ENCODE data around the gene FNDC8. TPM values are rescaled to one million over a fixed set of nuclear protein-coding genes. Genes with fewer than 3 reads are reported as not detected.
"Not testable (repeated sequence)": the region's sequence is repeated elsewhere in the genome, so short reads cannot be mapped to it uniquely, and the experiment has no call there.

The FNDC8 gene
- total RNA-seq, 3 donors from 2014 or later: not detected

DNA sequence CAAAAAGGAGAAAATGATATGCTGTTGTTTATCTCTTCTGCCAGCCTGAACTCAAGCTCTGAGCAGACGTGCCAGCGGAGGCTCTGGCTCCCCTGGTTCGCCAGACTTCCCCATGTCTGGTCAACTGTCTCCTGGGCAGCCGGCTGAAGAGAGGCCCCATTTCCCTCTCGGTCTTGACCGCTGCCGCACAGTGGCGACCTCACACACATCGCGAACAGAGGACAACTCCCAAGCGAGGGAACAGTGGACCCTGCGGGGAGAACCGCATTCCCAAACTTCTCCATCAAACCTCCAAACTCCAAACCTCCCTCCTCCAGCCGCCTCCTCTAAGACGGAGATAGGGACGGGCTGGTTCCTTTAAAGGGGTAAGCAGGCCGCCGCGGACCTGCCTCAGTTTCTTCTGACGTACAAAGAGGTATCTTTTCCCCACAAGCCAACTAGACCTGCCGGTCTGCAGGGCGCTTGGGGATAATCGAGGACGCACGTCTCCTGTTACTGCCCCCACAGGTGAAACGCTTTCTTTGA lies 33.0 kb upstream of the FNDC8 start:
- Histone ChIP-seq H3K27ac (peak overlapping the region; percentile 92 to 94), H3K36me3 (no peaks in the 10 kb centered on the region), H3K9me3 (no peaks in the 10 kb centered on the region), H3K4me1 (no peaks in the 10 kb centered on the region), H3K27me3 (no peaks in the 10 kb centered on the region), H3K4me3 (peak overlapping the region; percentile 78 to 93 (median 80))
- TF ChIP-seq POLR2A (IDR thresholded peaks at IDR 0.05): no peak
- TF ChIP-seq POLR2AphosphoS5 (IDR thresholded peaks at IDR 0.05): peak in 2 of 3 donors; percentile 2 to 8
- intact Hi-C loops (cut with DNase I; ENCODE audit: low total_unique reads): no loop called here
- peak; percentile 24 to 56 for DNase-seq (ENCODE audit: low spot score in 2 of 2)

- Histone ChIP-seq H3K36me3 (no peaks in the 10 kb centered on the region), H3K4me3 (peak overlapping the region; percentile 78 to 93 (median 80)), H3K4me1 (no peaks in the 10 kb centered on the region), H3K27me3 (no peaks in the 10 kb centered on the region), H3K9me3 (no peaks in the 10 kb centered on the region), H3K27ac (peak overlapping the region; percentile 92 to 94)
- intact Hi-C loops (cut with DNase I; ENCODE audit: low total_unique reads): no loop called here
- DNase-seq (ENCODE audit: low spot score in 2 of 2): peak; percentile 81 to 86
- TF ChIP-seq POLR2A (IDR thresholded peaks at IDR 0.05): no peak
- TF ChIP-seq, protein P1, sequence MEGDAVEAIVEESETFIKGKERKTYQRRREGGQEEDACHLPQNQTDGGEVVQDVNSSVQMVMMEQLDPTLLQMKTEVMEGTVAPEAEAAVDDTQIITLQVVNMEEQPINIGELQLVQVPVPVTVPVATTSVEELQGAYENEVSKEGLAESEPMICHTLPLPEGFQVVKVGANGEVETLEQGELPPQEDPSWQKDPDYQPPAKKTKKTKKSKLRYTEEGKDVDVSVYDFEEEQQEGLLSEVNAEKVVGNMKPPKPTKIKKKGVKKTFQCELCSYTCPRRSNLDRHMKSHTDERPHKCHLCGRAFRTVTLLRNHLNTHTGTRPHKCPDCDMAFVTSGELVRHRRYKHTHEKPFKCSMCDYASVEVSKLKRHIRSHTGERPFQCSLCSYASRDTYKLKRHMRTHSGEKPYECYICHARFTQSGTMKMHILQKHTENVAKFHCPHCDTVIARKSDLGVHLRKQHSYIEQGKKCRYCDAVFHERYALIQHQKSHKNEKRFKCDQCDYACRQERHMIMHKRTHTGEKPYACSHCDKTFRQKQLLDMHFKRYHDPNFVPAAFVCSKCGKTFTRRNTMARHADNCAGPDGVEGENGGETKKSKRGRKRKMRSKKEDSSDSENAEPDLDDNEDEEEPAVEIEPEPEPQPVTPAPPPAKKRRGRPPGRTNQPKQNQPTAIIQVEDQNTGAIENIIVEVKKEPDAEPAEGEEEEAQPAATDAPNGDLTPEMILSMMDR (IDR thresholded peaks at IDR 0.05): peak in 2 of 3 donors; percentile 44 to 89
- peak; percentile 8 to 34 (median 26) for TF ChIP-seq POLR2AphosphoS5 (IDR thresholded peaks at IDR 0.05)
These were observed 32.4 kb upstream of the FNDC8 start for GRCh38 chr17:35088881-35089585.

DNA sequence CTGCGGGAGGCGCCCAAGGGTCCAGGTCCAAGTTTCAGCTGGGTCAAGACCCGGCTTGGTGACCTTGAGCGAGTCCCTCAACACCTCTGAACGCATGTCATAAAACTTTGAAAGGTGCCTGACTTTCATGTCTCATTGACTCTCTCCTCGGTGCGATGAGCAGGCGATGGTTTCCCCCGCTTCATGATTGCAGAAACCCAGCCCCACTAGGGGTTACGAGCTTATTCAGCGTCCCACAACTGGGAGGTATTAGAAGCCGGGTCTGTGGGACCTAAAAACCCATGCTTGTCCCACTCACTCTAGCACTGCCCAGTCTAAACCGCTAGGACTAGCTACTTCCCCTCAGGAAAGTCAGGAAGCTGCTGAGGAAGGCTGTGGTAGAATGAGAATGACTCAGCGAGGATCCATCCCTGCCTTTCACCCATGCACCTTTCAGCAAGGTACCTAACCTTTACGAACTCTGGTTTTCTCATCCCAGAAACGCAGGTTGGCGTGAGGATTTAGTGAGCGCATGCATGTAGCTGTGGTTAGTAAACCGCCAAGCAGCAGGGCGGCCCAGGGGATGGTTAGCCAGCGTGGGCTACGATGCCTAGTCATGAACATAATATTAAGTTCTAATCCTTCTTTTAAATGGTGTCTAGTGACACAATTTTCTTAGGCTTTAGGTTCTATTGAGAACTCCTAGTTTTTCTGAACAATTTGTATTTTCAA lies 31.7 kb upstream of the FNDC8 start:
- Histone ChIP-seq H3K4me1 (no peaks in the 10 kb centered on the region), H3K36me3 (no peaks in the 10 kb centered on the region), H3K9me3 (no peaks in the 10 kb centered on the region), H3K4me3 (peak overlapping the region; percentile 78 to 93 (median 80)), H3K27ac (peak overlapping the region; percentile 92 to 94), H3K27me3 (no peaks in the 10 kb centered on the region)
- TF ChIP-seq POLR2A (IDR thresholded peaks at IDR 0.05) (no peak), POLR2AphosphoS5 (IDR thresholded peaks at IDR 0.05) (no peak)
- TF ChIP-seq, protein P1 (IDR thresholded peaks at IDR 0.05): peak in 2 of 3 donors; percentile 42 to 49
- intact Hi-C loops (cut with DNase I; ENCODE audit: low total_unique reads): no loop called here
- no peak for DNase-seq (ENCODE audit: low spot score in 2 of 2)

DNA sequence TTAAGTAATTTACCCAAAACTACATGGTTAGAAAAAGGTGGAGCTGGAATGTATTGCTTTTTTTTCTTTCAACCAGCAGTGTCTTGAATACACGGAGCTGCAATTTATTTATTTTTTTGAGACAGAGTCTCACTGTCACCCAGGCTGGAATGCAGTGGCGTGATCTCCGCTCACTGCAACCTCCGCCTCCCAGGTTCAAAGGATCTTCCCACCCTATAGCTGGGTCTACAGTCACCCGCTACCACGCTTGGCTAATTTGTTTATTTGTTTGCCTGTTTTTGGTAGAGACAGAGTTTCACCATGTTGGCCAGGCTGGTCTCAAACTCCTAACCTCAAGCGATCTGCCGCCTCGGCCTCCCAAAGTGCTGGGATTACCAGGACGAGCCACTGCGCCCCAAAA lies 30.7 kb upstream of the FNDC8 start:
- H3K4me3 ChIP-seq; DNase-seq (ENCODE audit: low spot score in 2 of 2); H3K4me1 ChIP-seq; intact Hi-C loops (cut with DNase I; ENCODE audit: low total_unique reads); H3K9me3 ChIP-seq; H3K36me3 ChIP-seq; H3K27me3 ChIP-seq; H3K27ac ChIP-seq: not testable (repeated sequence)

GRCh38 chr17:35094902-35095301 lies 26.5 kb upstream of the FNDC8 start:
- DNase-seq (ENCODE audit: low spot score in 2 of 2): no peak
- no peak overlapping the region for H3K4me3 ChIP-seq
- TF ChIP-seq, protein P1 (IDR thresholded peaks at IDR 0.05): no peak
- TF ChIP-seq POLR2AphosphoS5 (IDR thresholded peaks at IDR 0.05) (no peak), POLR2A (IDR thresholded peaks at IDR 0.05) (no peak)
- no peak overlapping the region for H3K27ac ChIP-seq
- no peaks in the 10 kb centered on the region for H3K27me3 ChIP-seq
- intact Hi-C loops (cut with DNase I; ENCODE audit: low total_unique reads): no loop called here
- H3K4me1 ChIP-seq: no peaks in the 10 kb centered on the region
- no peaks in the 10 kb centered on the region for H3K36me3 ChIP-seq
- no peaks in the 10 kb centered on the region for H3K9me3 ChIP-seq

DNA sequence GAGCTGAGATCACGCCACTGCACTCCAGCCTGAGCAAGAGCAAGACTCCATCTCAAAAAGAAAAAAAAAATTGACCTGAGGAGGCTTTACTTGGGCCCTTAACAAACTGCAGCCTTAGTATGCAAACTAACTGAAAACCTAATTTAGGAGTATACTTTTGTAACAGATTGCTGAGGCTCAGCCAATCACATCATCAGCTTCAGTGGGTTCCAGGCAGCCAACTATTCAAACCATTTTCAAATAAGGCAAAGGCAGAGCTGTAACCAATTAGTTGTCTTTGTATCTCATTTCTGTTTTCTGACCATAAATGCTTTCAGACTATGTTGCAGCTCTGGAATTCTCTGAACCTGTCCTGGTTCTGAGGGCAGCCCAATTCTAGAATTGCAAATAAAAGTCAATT lies 25.7 kb upstream of the FNDC8 start:
- no peak for DNase-seq (ENCODE audit: low spot score in 2 of 2)
- no peak overlapping the region for H3K4me3 ChIP-seq
- TF ChIP-seq, protein P1 (IDR thresholded peaks at IDR 0.05): no peak
- no peak for TF ChIP-seq POLR2A (IDR thresholded peaks at IDR 0.05)
- no peak for TF ChIP-seq POLR2AphosphoS5 (IDR thresholded peaks at IDR 0.05)
- H3K27ac ChIP-seq: no peak overlapping the region
- no peaks in the 10 kb centered on the region for H3K27me3 ChIP-seq
- no peaks in the 10 kb centered on the region for H3K9me3 ChIP-seq
- no peaks in the 10 kb centered on the region for H3K36me3 ChIP-seq
- intact Hi-C loops (cut with DNase I; ENCODE audit: low total_unique reads): no loop called here
- H3K4me1 ChIP-seq: no peaks in the 10 kb centered on the region
